ENCODE measurements around the gene DDX52. TPM values are rescaled to one million over a fixed set of nuclear protein-coding genes. Genes with fewer than 3 reads are reported as not detected.

Gene DDX52
- total and polyA plus RNA-seq, 2 donors (not counting 1 experiment from before 2014, with no cell fraction given) = 20.4 to 20.6 TPM

GRCh38 chr17:37674511-37674910 lies 31.3 kb upstream of the DDX52 start:
- Histone ChIP-seq H3K4me3 (replicated peaks in 1 of 4; ENCODE audit: control extremely low read depth in 1 of 4, insufficient read depth in 1 of 4, low read depth in 3 of 4, low read length in 4 of 4) (no peak overlapping the region), H3K79me2 (ENCODE audit: control insufficient read depth, insufficient read depth, low read length) (no peaks in the 10 kb centered on the region), H3K27me3 (ENCODE audit: control insufficient read depth, insufficient read depth, low read length) (peaks cover 13% of the 10 kb centered on the region), H3K4me2 (ENCODE audit: extremely low read depth, insufficient read depth, low read length) (no peak overlapping the region), H2AFZ (ENCODE audit: low read length) (no peak overlapping the region), H3K4me1 (ENCODE audit: control insufficient read depth, extremely low read depth, insufficient read depth, low read length) (peaks cover 12% of the 10 kb centered on the region), H3K9me3 (ENCODE audit: control insufficient read depth, insufficient read depth, low read depth, low read length) (no peaks in the 10 kb centered on the region), H3K9ac (ENCODE audit: insufficient read depth, low read length) (no peak overlapping the region), H4K20me1 (ENCODE audit: control insufficient read depth, extremely low read depth, insufficient read depth, low read length) (no peaks in the 10 kb centered on the region), H3K36me3 (ENCODE audit: control insufficient read depth, insufficient read depth, low read length) (no peaks in the 10 kb centered on the region), H3K27ac (ENCODE audit: insufficient read depth, low read length) (no peak overlapping the region)
- TF ChIP-seq EZH2 (IDR thresholded peaks at IDR 0.05; ENCODE audit: low read length, missing control alignments) (no peak), CTCF (conservative IDR thresholded peaks at IDR 0.05 in 1 of 2, IDR thresholded peaks at IDR 0.05 in 1 of 2; ENCODE audit: low read depth in 1 of 2, low read length in 2 of 2) (no peak)
- DNase-seq (ENCODE audit: low read depth in 2 of 2) = no peak

- TF ChIP-seq EZH2 (IDR thresholded peaks at IDR 0.05; ENCODE audit: low read length, missing control alignments) (no peak), CTCF (conservative IDR thresholded peaks at IDR 0.05 in 1 of 2, IDR thresholded peaks at IDR 0.05 in 1 of 2; ENCODE audit: low read depth in 1 of 2, low read length in 2 of 2) (no peak)
- Histone ChIP-seq H4K20me1 (ENCODE audit: control insufficient read depth, extremely low read depth, insufficient read depth, low read length) (no peaks in the 10 kb centered on the region), H3K9ac (ENCODE audit: insufficient read depth, low read length) (no peak overlapping the region), H3K79me2 (ENCODE audit: control insufficient read depth, insufficient read depth, low read length) (no peaks in the 10 kb centered on the region), H3K27me3 (ENCODE audit: control insufficient read depth, insufficient read depth, low read length) (peaks cover 10% of the 10 kb centered on the region), H3K9me3 (ENCODE audit: control insufficient read depth, insufficient read depth, low read depth, low read length) (no peaks in the 10 kb centered on the region), H3K36me3 (ENCODE audit: control insufficient read depth, insufficient read depth, low read length) (no peaks in the 10 kb centered on the region), H3K4me3 (replicated peaks in 1 of 4; ENCODE audit: control extremely low read depth in 1 of 4, insufficient read depth in 1 of 4, low read depth in 3 of 4, low read length in 4 of 4) (no peak overlapping the region), H3K27ac (ENCODE audit: insufficient read depth, low read length) (no peak overlapping the region), H3K4me2 (ENCODE audit: extremely low read depth, insufficient read depth, low read length) (no peak overlapping the region), H3K4me1 (ENCODE audit: control insufficient read depth, extremely low read depth, insufficient read depth, low read length) (peaks cover 12% of the 10 kb centered on the region), H2AFZ (ENCODE audit: low read length) (no peak overlapping the region)
- no peak for DNase-seq (ENCODE audit: low read depth in 2 of 2)
Measured at GRCh38 chr17:37673386-37673785, 30.1 kb upstream of the DDX52 start.

DNA sequence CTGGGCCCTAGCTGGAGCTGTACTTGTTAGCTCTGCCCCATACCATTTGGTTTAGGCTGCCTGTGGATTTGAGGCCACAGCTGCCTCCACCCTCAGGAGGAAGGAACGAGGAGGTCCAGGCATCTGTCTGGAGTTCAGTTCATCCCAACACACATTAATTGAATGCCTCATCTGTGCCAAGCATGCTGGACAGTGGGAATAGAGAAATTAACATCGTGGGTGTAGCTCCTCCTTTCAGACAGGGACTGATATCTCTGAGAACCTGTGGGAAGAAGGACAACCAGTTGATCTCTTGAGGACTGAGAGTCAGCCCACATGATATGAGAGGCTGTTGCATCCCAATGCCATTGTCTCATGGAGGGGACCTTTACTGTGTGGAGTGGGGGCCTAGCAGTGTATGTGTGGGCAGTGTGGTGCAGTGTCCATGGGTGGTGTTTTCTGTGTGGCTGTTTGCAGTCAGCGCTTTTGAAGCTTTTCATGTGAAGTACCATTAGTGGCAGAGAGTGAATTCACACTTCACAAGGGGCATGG lies 29.4 kb upstream of the DDX52 start:
- TF ChIP-seq CTCF (conservative IDR thresholded peaks at IDR 0.05 in 1 of 2, IDR thresholded peaks at IDR 0.05 in 1 of 2; ENCODE audit: low read depth in 1 of 2, low read length in 2 of 2) (no peak), EZH2 (IDR thresholded peaks at IDR 0.05; ENCODE audit: low read length, missing control alignments) (no peak)
- peak overlapping the region; percentile 36 for H3K27ac ChIP-seq (ENCODE audit: insufficient read depth, low read length)
- no peaks in the 10 kb centered on the region for H4K20me1 ChIP-seq (ENCODE audit: control insufficient read depth, extremely low read depth, insufficient read depth, low read length)
- DNase-seq (ENCODE audit: low read depth in 2 of 2) = peak in 1 of 2 donors; percentile 19
- H2AFZ ChIP-seq (ENCODE audit: low read length) = no peak overlapping the region
- H3K4me3 ChIP-seq (replicated peaks in 1 of 4; ENCODE audit: control extremely low read depth in 1 of 4, insufficient read depth in 1 of 4, low read depth in 3 of 4, low read length in 4 of 4) = no peak overlapping the region
- no peak overlapping the region for H3K4me2 ChIP-seq (ENCODE audit: extremely low read depth, insufficient read depth, low read length)
- H3K4me1 ChIP-seq (ENCODE audit: control insufficient read depth, extremely low read depth, insufficient read depth, low read length) = peaks cover 12% of the 10 kb centered on the region
- H3K27me3 ChIP-seq (ENCODE audit: control insufficient read depth, insufficient read depth, low read length) = peaks cover 7% of the 10 kb centered on the region
- H3K36me3 ChIP-seq (ENCODE audit: control insufficient read depth, insufficient read depth, low read length) = no peaks in the 10 kb centered on the region
- no peak overlapping the region for H3K9ac ChIP-seq (ENCODE audit: insufficient read depth, low read length)
- no peaks in the 10 kb centered on the region for H3K9me3 ChIP-seq (ENCODE audit: control insufficient read depth, insufficient read depth, low read depth, low read length)
- H3K79me2 ChIP-seq (ENCODE audit: control insufficient read depth, insufficient read depth, low read length) = no peaks in the 10 kb centered on the region

Measured in fibroblast of lung (primary cell).